A673 (cell line): Measurements from ENCODE around the gene KAT14.

Source experiments
- EZH2 ChIP-seq: fragments of 200-600 bp; sonication (generic); IDR thresholded peaks from 2 replicates; pipeline ENCODE4 v1.6.1; 2017; ENCODE audit warnings: borderline replicate concordance, low read depth, mild to moderate bottlenecking, mixed read lengths, antibody characterized with exemption, low read length; ENCODE audit not compliant: poor library complexity, severe bottlenecking
- TF ChIP-seq, protein P1 (sequence below): fragments of 300-800, 200-600 bp; sonication (generic); conservative IDR thresholded peaks from 2 replicates; pipeline ENCODE4 v1.5.1; 2017; ENCODE audit warnings: low read depth, mild to moderate bottlenecking, antibody characterized with exemption, low read length, moderate library complexity, mixed read lengths

DNA sequence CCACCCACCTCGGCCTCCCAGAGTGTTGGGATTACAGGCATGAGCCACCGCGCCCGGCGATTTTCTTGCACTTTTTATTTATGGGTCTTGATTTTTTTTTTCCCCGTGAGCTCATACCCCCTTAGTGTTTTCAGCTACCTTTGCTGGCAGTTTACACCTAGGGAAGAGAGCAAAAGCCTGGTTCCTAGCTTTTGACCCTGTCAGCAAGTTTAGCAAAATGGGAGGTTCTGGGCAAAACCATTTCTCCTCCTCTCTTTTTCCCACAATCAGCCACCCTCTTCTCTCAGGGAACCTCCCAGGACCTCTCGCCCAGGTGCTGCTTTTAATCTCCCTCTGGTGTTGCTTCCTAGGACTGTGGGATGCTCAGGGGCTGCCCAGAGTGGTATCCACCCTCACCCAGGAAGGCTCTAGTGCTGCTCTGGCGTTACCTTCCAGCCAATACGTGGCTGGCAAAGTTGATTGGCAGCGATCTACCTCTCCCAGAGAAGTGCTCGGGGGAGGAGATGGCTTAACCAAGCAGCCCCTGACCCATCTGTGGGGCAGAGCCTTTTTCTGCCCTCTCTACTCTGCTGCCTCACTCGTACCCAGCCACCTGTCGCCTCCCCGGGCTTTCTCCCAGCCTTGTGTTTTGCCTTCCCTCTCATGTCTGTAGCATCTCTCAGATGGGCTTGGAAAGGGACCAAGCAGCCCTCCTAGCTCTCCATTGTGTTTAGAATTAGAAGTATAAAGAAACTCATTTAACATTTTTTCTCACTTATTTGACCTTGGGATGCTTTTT lies 37.4 kb downstream of the KAT14 start:
- TF ChIP-seq, protein P1, sequence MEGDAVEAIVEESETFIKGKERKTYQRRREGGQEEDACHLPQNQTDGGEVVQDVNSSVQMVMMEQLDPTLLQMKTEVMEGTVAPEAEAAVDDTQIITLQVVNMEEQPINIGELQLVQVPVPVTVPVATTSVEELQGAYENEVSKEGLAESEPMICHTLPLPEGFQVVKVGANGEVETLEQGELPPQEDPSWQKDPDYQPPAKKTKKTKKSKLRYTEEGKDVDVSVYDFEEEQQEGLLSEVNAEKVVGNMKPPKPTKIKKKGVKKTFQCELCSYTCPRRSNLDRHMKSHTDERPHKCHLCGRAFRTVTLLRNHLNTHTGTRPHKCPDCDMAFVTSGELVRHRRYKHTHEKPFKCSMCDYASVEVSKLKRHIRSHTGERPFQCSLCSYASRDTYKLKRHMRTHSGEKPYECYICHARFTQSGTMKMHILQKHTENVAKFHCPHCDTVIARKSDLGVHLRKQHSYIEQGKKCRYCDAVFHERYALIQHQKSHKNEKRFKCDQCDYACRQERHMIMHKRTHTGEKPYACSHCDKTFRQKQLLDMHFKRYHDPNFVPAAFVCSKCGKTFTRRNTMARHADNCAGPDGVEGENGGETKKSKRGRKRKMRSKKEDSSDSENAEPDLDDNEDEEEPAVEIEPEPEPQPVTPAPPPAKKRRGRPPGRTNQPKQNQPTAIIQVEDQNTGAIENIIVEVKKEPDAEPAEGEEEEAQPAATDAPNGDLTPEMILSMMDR, result no peak
- no peak for TF ChIP-seq EZH2
